ENCODE measurements around the gene MLIP.

DNA sequence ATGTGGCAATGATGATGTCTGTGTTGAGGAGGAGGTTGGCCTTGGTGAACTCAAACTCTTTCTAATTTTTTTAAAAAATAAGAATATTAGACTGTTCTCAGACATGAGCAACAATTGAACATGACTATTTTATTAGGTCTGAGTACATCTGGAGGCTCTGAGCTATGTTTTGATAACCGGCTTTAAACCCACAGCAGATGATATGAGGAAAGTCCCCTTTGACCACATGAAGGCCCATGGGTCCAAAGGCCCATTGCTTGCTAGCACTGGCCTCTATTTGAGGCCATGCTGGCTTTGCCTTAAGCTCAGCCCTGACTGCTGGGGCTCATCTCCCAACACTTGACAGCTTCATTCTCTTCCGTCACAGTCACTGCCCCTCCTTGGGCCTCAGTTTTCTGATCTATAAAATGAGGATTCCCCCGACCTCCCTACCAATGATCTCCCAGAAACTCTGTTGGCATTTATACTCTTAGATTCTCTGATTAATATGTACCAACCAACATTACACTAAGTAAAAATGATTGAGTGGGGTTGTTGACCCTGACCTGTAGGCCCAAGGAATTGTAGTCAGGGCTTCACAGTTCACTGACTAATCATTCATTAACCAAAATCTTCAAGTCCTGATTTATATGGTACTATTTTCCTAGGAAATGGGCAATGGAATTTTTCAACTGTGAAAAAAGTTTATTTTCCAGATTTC, 173.1 kb downstream of the MLIP start:
- TF ChIP-seq, protein P1, sequence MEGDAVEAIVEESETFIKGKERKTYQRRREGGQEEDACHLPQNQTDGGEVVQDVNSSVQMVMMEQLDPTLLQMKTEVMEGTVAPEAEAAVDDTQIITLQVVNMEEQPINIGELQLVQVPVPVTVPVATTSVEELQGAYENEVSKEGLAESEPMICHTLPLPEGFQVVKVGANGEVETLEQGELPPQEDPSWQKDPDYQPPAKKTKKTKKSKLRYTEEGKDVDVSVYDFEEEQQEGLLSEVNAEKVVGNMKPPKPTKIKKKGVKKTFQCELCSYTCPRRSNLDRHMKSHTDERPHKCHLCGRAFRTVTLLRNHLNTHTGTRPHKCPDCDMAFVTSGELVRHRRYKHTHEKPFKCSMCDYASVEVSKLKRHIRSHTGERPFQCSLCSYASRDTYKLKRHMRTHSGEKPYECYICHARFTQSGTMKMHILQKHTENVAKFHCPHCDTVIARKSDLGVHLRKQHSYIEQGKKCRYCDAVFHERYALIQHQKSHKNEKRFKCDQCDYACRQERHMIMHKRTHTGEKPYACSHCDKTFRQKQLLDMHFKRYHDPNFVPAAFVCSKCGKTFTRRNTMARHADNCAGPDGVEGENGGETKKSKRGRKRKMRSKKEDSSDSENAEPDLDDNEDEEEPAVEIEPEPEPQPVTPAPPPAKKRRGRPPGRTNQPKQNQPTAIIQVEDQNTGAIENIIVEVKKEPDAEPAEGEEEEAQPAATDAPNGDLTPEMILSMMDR (IDR thresholded peaks at IDR 0.05; ENCODE audit: low read length): no peak
- no peak for TF ChIP-seq EZH2 (IDR thresholded peaks at IDR 0.05; ENCODE audit: borderline replicate concordance, low read length)
